Right hindlimb (tissue), 1 donor: ENCODE measurements around the gene COX6A1.

Experiments
- DNase-seq: peaks from one replicate; pipeline ENCODE4 v3.0.0-alpha.2; 2018

The COX6A1 gene

DNA sequence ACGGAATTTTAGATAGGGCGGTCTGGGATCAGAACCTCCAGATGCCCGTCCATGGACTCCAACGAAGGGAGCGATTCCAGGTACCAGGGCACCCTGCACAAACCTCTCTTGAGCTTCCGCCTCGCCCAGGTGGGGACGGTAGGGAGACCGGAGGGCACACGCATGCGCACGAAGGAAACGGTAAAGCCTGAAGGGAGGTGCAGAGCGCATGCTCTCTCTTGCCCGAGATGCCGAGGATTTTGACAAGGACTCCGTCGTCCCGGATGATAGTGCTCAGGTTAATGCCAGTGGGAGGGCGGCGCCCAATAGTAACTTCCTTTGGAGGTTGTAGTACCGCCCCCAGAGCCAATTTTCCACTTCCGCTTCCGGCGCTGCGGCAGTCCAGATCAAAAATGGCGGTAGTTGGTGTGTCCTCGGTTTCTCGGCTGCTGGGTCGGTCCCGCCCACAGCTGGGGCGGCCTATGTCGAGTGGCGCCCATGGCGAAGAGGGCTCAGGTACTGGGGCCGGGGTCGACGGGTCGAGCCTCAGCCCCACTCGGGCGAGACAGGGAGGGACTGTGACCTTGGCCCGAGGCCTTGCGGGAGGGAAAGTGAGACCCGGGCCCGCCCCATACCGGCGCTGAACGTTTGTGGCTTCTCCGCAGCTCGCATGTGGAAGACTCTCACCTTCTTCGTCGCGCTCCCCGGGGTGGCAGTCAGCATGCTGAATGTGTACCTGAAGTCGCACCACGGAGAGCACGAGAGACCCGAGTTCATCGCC is at the start of gene COX6A1:
COX6A1 (plus strand) TSS at position 379 of the 760 bp plus-strand sequence; CDS start at position 393, 14 bp downstream.
- DNase-seq = peak; percentile 96

DNA sequence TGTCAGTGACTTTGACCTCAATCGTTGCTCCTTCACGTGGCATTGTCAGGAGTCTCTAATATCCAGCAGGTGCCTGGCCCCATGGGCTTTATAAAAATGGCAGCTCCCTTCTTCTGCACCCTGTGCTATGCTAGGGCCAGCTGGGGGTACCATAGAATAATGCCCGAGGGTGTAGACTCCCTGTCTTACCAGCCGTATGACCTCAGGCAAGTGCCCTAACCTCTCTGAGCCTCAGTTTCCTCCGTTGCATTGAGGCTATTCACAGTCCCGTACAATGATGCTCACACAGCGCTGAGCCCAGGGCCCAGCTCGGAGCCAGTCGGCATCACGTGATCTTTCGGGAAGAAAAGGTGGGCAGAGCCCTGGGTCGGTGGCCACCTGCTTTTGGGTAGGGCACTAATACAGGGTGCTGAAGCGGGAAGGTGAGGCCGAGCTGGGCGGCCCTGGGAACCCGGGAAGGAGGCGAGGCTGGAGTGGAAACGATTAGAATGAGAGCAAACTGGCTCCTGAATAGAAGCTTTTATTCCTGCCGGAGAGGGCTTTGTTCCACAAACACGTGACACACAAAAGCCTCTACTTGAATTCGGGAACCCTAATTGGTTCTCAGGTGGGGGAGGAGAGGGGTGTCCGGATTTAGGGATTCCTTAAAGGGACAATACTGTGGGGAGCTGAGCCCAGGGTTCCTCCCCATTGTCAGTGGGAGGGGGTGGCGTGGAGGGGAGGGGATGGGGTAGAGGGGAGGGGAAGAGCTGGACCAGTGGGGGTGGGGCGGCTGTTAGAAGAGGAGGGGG is 49.0 kb upstream of the COX6A1 start:
- DNase-seq = no peak

DNA sequence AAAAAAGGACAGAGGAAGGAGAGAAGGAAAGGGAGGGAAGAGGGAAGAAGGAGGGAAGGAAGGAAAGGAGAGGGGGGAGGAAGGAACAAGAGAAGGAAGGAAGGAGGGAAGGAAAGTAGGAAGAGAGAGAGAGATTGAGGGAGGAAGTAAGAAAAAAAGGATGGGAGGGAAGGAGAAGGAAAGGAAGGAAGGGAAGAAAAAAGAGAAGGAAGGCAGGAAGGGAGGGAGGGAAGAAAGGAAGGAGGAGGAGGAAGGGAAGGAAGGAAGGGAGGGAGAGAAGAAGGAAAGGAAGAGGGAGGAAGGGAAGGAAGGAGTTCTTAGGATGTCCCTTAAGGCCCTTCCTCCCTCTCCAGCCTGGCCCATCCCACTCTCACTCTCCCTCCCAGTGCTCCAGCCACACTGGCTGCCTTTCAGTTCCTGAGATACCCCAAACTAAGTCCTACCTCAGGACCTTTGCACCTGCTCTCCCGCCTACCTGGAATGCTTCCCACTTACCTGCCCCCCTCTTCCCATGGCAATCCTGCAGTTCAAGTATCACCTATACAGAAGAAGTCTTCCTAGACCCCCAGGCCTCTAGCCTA is 47.3 kb upstream of the COX6A1 start:
- DNase-seq = no peak

DNA sequence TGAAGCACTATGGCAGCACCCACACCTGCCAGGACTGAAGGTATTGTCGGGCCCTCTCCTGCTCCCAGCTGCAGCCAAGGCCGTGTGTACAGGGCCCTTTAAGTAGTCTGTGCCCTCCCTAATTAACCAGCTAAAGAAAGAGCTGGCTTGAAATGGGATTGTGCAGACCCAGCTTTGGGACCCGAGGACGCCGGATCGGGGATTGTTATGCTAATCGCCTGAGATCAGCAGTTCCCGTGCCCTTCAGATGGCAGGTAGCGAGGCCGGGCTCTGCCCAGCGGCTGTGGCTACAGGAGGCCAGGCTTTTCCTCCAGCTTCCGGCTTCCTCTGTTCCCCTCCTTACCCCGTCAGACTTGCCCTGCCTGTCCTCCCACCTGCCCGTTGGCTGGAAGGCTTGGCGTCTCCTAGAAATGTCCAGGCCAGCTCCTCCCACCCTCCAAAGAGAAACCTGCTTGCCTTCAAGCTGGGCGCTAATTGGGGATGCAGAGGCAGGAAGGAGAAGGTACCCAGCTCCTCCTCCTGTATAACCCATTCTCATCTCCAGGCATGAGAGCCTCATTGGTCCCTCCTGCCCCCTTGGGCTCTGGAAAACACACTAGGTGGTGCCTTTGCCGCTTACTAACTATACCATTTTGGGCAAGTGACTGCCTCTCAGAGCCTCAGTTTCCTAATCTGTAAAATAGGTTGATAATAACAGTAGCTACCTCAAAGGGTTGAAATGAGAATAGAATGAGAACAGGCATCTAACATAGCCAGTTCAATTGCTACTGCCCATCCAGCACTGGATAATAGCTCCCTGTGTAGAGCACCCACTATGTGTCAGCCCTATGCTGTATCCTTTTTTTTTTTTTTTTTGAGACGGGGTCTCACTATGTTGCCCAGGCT is 43.2 kb upstream of the COX6A1 start:
- DNase-seq = no peak

DNA sequence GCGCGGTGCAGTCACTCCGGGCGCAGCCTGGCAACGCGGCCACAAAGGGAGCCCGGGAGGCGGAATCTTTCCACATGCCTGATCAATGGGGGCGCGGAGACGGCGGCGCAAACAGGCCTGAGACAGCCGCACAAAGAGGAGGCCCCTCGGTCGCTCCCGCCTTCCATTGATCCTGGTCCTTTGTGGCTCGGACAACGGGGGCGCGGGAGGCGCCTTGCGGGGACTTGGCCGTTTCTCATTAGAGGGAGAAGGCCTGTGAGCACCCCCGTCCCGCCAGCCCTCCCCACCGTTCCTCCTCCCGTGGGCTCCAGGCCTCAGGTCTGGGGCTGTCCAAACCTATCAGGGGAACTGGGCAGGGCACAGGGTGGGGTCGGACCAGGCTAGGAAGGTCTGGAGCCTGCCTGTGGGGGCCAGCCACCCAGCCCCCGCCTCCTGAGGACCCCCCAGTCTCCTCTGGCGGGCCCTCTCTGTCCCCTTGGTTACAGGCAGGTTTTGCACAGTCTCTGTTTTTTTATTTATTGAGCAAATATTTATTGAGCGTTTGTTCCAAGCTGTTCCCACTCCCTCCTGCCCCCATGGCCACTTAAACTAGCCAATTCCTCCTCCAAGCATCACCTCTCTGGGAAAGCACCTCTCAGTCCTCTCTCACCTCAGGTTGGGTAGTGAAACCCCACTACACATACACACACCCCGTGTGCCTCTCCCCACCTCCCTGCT is 39.9 kb upstream of the COX6A1 start:
- DNase-seq = no peak

DNA sequence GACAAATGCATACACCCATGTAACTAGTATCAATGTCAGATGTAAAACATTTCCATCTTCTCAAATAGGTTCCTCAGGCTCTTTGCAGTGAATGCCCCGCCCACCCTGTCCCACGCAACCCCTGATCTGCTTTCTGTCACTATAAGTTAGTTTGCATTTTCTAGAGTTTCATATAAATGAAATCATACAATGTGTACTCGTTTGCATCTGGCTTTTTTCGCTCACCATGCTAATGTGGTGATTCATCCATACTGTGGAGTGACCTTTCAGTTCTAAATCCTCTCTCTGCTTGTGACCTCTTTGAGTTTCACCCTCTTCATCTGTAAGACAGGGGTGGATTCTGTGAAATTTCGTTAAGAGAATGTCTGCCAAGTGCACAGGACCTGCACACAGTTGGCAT is 38.4 kb upstream of the COX6A1 start:
- no peak for DNase-seq

DNA sequence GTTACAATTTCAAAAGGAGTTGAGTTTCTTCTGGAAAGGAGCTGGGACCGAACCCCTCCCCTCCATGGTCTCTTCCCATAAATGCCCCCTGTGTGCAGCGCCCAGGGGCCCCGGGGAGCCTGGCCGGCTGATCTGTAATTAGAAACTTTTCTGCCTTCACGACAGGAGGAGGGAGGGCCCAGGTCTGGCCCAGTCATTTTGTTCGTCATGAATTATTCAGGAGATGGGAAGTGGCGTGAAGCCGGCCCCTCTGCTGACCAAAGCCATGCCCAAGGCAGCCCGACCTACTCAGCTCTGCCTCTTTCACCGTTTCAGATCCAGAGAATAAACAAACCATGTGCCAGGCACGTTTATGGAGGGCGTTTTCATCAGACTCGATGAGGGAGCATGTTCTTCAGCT is 35.7 kb upstream of the COX6A1 start:
- DNase-seq = no peak

DNA sequence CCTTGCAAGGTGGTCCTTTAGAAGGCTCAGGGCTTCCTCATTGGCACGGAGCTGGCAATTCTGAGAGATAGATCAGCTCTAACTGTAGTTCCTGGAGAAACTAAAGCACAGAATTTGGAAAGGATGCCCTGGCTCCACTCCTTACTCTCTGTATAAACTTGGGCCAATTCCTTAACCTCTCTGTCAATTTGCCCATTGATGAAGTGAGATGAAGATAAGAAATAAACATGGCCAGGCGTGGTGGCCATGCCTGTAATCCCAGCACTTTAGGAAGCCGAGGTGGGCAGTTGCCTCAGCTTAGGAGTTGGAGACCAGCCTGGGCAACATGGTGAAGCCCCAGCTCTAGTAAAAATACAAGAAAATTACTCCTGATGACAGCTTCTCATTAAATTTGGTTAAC is 34.0 kb upstream of the COX6A1 start:
- no peak for DNase-seq

DNA sequence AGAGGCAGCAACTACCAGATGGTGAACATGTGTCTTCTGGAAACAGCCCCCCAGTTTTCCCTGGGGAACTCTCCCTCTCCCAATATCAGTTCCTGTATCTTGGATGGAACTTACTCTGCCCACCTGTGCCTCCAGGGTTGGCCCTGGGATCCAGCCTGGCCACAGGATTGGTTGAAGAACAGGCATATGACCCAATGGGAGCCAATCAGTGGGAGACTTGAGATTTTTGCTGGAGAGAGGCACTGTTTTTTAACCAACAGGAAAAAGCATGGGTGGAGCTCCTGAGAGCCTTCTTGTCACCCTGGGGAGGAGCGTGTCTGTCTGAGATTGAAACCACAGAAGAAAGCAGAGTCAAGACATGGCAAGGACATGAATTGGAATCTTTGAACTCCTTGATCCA is 33.6 kb upstream of the COX6A1 start:
- DNase-seq = no peak

DNA sequence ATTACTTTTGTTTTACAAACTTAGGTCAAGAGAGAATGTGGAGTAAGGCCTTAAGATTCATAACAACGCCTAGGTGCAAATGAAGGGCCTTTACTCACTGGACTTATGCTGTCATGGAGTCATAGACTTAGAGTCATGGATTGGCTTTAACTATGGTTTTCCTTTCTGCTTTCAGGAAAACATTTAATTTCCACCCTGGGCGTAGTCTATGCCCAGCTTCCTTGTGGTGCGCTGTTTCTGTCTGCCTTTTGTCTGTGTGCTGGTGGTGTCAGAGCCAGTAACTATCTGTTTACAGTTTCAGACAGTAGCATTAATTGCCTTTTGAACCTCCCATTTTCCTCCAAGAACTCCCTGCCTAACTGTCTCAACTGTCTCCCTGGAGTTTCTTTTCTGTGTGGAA is 31.8 kb upstream of the COX6A1 start:
- DNase-seq = no peak

DNA sequence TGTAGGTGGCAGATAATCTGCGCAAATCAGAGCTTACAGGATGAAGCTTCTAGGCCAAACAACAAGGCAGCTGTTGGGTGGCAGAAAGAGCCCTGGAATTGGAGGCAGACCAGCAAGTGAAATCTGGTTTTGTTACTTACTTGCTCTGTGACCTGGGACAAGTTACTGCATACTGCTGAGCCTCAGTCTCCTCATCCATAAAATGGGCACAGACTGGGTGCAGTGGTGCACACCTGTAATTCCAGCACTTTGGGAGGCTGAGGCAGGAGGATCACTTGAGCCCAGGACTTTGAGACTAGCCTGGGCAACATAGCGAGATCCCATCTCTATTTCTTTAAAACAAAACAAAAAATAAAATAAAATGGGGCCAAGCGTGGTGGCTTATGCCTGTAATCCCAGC is 31.4 kb upstream of the COX6A1 start:
- no peak for DNase-seq

DNA sequence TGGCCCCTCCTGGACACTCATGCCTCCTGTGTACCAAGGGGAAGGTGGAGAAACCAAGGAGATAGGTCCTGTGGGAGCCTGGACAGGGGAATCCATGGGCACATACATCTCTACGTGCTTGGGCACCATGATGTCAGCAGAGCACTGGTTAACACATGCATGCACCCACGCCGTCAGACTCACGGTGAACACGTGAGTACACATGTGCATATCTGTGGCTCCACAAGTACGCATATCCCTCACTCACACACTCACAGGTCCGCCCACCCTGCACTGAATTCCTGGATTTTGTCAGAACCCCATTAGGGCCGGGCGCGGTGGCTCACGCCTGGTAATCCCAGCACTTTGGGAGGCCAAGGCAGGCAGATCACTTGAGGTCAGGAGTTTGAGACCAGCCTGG is 29.1 kb upstream of the COX6A1 start:
- DNase-seq = no peak

DNA sequence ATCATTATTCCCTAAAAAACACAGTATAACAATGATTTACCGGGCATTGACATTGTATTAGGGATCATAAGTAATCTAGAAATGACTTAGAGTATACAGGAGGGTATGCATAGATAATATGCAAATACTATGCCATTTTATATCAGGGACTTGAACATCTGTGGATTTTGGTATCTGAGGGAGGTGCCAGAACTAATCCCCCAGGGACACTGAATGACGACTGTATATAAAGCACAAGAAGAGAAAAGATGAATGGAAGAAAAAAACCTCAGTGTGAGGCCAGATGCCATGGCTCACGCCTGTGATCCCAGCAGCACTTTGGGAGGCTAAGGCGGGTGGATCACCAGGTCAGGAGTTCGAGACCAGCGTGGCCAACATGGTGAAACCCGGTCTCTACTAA is 25.5 kb upstream of the COX6A1 start:
- no peak for DNase-seq

DNA sequence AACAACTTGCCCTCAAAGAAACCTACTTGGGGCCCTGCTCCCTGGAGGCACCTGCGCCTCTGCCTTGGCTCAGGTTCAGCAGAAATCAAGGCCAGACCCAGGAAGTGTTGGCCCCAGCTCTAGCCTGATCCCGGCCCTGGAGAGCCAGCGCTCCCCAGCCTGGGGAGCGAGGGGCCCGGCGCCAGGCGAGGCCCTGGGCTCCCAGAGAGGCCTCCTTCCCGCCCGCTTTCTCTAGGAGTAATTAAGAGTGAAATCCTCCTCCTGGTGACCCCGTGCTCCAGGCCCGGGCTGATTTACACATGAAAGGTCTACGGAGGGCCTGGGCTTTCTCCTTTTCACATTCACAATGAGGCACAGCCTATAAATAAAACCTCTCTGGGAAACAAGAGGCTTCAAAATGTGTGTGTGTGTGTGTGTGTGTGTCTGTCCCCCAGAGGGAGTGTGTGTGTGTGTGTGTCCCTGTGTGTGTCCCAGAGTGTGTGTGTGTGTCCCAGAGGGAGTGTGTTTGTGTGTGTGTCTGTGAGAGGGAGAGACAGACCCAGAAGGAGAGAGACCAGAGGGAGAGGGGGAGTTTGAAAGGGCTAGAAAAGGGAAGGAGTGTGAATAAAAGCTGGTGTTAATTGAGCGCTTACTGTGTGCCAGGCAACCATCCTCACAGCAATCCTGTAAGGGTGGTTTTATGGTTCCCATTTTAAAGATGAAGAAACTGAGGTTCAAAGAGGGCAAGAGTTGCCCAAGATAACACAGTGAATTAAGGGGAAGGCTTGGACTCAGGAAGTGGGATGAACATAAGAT is 23.8 kb upstream of the COX6A1 start:
- DNase-seq = no peak

DNA sequence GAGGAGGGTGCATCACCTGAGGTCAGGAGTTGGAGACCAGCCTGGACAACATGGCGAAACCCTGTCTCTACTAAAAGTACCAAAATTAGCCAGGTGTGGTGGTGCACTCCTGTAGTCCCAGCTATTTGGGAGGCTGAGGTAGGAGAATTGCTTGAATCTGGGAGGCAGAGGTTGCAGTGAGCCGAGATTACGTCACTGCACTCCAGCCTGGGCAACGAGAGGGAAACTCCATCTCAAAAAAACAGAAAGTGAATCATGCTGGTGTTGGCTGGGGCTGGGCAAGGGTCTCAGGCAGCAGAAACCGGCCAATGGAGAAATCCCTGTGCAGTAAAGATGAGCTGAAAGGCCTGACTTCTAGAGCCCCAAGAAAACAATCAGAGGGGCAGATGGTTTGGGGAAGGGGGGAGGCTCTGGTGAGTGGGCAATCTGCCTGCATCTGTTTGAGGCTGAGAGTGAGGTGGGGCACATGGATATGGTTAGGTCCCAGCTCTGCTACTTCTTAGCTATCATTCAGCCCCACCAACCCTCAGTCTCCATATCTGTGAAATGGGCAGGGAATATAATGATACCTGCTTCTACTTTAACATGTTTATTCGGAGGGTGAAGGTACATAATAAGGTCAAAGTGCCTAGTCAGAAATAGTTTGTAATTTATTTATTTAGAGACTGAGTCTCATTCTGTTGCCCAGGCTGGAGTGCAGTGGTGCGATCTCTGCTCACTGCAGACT is 21.3 kb upstream of the COX6A1 start:
- no peak for DNase-seq

DNA sequence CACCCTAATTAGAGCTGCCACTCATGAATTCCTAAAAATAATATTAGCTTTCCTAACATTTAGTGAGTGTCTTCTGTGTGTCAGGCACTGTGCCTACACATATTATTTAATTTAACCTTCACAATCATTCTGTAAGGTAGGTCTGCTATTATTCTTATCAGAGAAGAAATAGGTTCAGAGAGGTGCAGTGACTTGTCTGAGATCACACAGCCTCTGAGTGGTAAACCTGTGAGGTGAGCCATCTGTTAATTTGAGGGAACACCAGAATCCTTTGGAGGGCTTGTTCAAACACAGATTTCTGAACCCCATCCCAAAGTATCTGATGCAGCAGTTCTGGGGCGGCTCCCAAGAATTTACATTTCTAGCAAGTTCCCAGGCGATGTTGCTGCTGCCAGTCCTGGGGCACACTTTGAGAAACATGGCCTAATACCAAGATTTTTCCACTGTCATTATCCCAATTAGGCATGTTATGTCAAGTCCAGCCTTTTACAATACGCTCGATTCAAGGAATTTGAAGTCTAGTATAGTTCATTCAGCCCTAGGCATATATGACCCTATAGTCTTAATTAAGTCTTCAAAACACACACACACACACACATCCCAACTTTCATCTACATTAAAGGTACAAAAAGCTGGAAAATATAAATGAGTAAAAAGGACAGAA is 19.9 kb upstream of the COX6A1 start:
- DNase-seq = no peak

DNA sequence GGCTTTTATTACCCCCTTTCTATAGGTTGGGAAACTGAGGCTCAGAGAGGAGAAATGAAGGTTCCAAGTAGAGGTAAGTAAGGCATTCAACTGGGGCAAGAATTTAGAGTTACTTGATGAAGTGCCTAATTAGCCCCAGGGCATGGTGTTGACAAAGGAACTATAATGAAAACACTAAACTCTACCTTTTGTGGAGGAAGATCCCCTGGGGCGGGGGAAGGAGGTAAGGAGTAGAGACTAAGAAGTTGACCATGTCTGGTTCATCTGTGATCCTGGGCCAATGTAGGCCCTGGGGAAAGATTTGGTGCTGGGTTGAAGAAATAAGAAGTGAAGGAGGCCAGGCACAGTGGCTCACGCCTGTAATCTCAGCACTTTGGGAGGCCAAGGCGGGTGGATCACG is 16.2 kb upstream of the COX6A1 start:
- no peak for DNase-seq

DNA sequence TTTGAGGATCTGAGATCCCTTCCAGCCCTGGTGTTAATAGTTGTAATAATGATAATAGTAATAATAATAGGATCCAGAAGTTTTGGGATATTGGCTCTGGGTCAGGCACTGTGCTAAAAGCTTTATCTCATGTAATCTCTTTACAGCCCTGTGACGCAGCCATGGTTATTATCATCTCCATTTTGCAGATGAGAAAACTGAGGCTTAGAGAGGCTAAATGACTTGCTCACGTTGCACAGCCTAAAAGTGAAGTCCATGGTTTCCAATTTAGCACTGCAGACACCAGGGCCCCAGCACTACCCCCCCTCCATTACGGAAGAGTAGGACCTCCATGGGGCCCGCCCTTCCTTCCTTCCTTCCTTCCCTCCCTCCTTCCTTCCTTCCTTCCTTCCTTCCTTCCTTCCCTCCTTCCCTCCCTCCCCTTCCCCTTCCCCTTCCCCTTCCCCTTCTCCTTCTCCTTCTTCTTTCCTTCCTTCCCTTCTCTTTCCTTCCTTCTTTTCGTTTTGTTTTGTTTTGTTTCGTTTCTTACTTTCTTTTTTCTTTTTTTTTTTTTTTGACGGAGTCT is 14.9 kb upstream of the COX6A1 start:
- no peak for DNase-seq

DNA sequence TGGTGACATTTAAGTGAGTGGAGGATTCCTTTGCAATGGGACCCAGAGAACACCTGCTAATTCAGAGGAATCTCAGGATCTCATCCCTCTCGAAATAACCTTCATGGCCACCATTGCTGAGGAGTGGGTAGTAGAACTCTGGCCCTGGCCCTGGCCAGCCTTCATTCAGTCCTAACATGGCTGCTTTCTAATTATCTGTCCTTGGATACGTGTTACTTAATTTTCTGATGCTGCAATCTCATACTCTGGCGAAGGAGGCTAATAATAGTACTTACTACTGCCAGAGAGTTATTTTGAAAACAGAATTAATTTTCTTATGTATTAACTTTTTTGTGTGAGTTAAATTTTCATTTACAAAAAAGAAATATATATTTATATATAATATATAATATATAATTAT is 12.1 kb upstream of the COX6A1 start:
- no peak for DNase-seq
